Activated CD4-positive, alpha-beta T cell treated with anti-CD3 and anti-CD28 coated beads, Interleukin-2, amount 10 ng/mL, durations not matched to agents 24 days and 14 days (primary cell): Measurements from ENCODE around the gene TSHZ3. TPM values are rescaled to one million over a fixed set of nuclear protein-coding genes. Genes with fewer than 3 reads are reported as not detected.

Experiments used
- DNase-seq: peaks from one replicate; pipeline ENCODE4 v3.0.0; 2022
- H3K27ac Mint-ChIP-seq: one replicate; pipeline ENCODE4 v1.8.0; 2022; ENCODE audit warnings: mild to moderate bottlenecking, mixed read lengths
- H3K27me3 Mint-ChIP-seq: one replicate; pipeline ENCODE4 v1.8.0; 2022; ENCODE audit warnings: mixed read lengths
- H3K36me3 Mint-ChIP-seq: one replicate; pipeline ENCODE4 v1.8.0; 2022; ENCODE audit warnings: low read depth, mild to moderate bottlenecking, mixed read lengths
- H3K4me1 Mint-ChIP-seq: one replicate; pipeline ENCODE4 v1.8.0; 2021; ENCODE audit warnings: mixed read lengths
- H3K4me3 Mint-ChIP-seq: one replicate; pipeline ENCODE4 v1.8.0; 2022; ENCODE audit warnings: mild to moderate bottlenecking, moderate library complexity, mixed read lengths
- H3K9me3 Mint-ChIP-seq: one replicate; pipeline ENCODE4 v1.8.0; 2021; ENCODE audit warnings: mixed read lengths
- intact Hi-C: fragments of 100-400 bp; cut with micrococcal nuclease; formaldehyde crosslinking; loops from one replicate; pipeline ENCODE4 v1.15.1; 2023
- total RNA-seq: library from RNA; stranded (reverse); gene quantifications from 2 replicates; pipeline ENCODE4 v1.2.3, GENCODE V29; 2022

TSHZ3 gene, protein sequence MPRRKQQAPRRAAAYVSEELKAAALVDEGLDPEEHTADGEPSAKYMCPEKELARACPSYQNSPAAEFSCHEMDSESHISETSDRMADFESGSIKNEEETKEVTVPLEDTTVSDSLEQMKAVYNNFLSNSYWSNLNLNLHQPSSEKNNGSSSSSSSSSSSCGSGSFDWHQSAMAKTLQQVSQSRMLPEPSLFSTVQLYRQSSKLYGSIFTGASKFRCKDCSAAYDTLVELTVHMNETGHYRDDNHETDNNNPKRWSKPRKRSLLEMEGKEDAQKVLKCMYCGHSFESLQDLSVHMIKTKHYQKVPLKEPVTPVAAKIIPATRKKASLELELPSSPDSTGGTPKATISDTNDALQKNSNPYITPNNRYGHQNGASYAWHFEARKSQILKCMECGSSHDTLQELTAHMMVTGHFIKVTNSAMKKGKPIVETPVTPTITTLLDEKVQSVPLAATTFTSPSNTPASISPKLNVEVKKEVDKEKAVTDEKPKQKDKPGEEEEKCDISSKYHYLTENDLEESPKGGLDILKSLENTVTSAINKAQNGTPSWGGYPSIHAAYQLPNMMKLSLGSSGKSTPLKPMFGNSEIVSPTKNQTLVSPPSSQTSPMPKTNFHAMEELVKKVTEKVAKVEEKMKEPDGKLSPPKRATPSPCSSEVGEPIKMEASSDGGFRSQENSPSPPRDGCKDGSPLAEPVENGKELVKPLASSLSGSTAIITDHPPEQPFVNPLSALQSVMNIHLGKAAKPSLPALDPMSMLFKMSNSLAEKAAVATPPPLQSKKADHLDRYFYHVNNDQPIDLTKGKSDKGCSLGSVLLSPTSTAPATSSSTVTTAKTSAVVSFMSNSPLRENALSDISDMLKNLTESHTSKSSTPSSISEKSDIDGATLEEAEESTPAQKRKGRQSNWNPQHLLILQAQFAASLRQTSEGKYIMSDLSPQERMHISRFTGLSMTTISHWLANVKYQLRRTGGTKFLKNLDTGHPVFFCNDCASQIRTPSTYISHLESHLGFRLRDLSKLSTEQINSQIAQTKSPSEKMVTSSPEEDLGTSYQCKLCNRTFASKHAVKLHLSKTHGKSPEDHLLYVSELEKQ
- 1.3 and 1.6 TPM in 2 replicates for total RNA-seq

DNA sequence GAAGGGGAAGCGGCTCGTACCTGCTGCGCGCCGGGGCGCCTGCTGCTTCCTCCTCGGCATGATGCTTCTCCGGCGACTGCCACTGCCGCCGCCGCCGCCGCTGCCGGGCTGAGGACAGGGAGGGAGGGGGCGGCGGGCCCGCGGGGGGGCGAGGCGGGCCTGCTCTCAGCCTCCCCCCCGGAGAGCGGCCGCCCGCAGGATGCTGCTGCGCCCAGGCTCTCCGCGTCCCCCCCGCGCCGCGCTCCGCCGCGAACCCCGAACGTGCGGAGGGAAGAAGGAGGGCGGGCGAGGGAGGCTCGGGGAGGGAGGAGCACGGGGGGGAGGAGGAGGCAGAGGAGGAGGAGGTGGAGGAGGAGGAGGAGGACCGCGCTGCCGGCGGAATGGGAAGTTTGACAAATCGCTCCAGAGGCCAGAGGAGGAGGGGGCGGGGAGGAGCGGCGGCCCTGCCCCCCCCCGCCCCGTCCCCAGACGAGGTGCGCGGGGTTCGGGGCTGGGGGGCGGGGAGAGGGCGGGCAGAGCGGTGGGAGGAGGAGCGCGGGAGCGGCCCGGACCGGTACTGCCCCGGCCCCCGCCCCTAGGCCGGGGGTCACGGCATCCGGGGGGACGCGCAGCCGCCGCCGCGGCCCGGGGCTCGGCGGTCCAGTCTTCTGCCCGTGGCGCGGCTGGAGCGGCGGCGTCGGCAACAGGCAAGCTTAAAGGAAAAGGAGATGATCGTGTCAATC is at the start of gene TSHZ3:
TSHZ3 (minus strand) TSS at position 277 of the 722 bp plus-strand sequence; CDS start at position 60, 217 bp downstream.
- peaks cover 25% of the 10 kb centered on the region for H3K4me1 Mint-ChIP-seq
- DNase-seq, result peak; percentile 85
- intact Hi-C loops, result no loop called here
- peaks cover 65% of the 10 kb centered on the region for H3K27me3 Mint-ChIP-seq
- H3K27ac Mint-ChIP-seq, result peak within 1 kb of the TSS; percentile 66
- no peaks in the 10 kb centered on the region for H3K9me3 Mint-ChIP-seq
- H3K36me3 Mint-ChIP-seq, result peaks cover 4% of the 10 kb centered on the region
- peak within 1 kb of the TSS; percentile 87 for H3K4me3 Mint-ChIP-seq

DNA sequence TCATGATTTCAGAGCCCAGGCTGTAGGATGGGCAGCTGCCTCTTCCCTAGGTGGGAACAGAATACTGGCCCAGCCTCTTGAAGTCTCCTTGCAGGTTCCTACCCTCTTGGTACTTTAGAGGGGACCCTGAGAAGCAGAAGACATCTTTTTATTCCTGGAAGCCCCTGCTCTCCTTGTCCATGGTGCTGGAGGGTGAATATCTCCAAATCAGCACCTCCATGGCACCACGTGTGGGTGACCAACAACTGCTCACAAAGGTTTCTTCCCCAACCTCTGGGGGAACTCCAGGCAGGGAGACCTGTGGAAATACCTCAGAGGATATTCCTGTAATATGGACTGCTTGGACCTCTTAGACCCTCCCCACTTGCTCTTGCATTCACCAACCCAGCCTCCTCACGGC is 48.1 kb upstream of the TSHZ3 start:
- no peak overlapping the region for H3K4me3 Mint-ChIP-seq
- intact Hi-C loops, result no loop called here
- no peaks in the 10 kb centered on the region for H3K27me3 Mint-ChIP-seq
- no peaks in the 10 kb centered on the region for H3K4me1 Mint-ChIP-seq
- no peak overlapping the region for H3K27ac Mint-ChIP-seq
- no peaks in the 10 kb centered on the region for H3K36me3 Mint-ChIP-seq
- H3K9me3 Mint-ChIP-seq, result no peaks in the 10 kb centered on the region
- no peak for DNase-seq

DNA sequence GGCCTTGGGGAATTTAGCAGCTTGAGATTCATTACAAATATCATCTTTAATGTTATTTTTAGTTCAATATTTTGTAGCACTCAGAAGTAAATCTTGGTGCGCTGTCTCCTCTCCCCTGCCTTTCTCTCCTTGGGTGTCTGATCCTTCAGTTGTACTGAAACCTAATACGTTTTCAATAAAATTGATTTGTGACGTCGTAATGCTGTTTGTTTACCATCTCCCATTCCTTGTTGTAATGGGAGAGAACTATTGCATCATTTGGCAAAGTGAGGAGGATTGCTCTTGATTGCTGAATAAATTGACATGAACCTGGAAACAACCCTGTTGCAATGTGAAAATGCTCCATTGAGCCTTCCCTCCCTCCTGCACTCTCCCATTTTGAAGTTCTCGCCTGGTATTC is 43.2 kb upstream of the TSHZ3 start:
- intact Hi-C loops, result no loop called here
- H3K27ac Mint-ChIP-seq, result no peak overlapping the region
- H3K9me3 Mint-ChIP-seq, result no peaks in the 10 kb centered on the region
- no peaks in the 10 kb centered on the region for H3K4me1 Mint-ChIP-seq
- H3K36me3 Mint-ChIP-seq, result no peaks in the 10 kb centered on the region
- H3K27me3 Mint-ChIP-seq, result no peaks in the 10 kb centered on the region
- no peak for DNase-seq
- H3K4me3 Mint-ChIP-seq, result no peak overlapping the region

DNA sequence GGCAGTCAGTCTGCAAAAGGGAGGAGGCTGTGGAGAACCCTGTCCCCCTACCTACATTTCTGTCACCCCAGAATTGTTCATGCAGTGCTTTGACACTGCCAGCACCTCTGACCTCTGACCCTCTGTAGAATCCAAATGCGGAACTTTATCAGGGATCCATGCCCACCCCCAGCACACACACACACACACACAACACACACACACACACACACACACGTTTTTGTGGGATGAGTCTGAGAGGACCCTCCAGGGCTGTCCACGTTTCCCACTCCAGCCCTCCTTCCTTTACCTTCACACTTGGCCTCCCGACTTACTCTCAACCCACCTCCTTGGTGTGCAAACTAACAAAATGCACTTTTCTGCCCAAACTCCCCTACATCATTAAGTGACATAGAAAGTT is 42.3 kb upstream of the TSHZ3 start:
- Mint-ChIP-seq H3K27ac (no peak overlapping the region), H3K4me3 (no peak overlapping the region), H3K9me3 (no peaks in the 10 kb centered on the region), H3K4me1 (no peaks in the 10 kb centered on the region), H3K27me3 (no peaks in the 10 kb centered on the region), H3K36me3 (no peaks in the 10 kb centered on the region)
- intact Hi-C loops, result no loop called here
- no peak for DNase-seq

DNA sequence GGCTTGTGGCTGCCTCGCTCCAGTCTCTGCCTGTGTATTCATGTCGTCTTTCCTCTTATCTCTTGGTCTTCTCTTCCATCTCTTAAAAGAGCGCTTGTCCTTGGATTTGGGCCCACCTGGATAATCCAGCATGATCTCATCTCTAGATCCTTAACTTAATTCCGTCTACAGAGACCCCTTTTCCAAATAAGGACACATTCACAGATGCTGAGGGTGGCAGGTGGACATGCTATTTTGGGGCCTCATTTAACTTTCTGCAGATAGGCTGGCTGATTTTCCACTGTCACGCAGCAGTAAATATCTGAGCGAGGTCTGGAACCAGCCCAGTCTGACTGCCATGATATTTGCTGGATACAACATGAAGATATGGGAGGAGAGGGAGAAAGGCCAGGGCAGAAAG is 41.5 kb upstream of the TSHZ3 start:
- Mint-ChIP-seq H3K9me3 (no peaks in the 10 kb centered on the region), H3K36me3 (no peaks in the 10 kb centered on the region), H3K27ac (no peak overlapping the region), H3K4me1 (no peaks in the 10 kb centered on the region), H3K27me3 (no peaks in the 10 kb centered on the region), H3K4me3 (no peak overlapping the region)
- no peak for DNase-seq
- intact Hi-C loops, result no loop called here

DNA sequence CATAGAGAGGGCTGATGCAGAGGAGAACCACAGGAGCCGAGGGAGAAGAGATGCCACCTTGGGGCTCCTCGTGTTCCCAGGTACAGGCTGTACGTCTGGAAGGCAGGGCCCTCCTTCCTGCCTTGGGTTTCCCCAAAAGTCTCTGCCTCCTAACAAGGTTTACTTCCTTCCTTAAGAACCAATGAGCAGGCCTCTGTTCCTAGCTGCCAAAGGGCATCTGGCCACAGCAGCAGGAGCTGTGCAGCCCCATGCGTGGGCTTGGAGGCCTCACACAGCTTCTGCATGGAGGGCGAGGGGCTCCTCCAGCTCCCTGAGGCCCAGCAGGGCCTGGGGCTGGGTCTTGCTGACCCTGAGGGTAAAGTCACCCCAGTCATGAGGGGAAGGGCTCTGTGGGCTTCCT is 40.6 kb upstream of the TSHZ3 start:
- intact Hi-C loops, result no loop called here
- no peaks in the 10 kb centered on the region for H3K4me1 Mint-ChIP-seq
- no peaks in the 10 kb centered on the region for H3K36me3 Mint-ChIP-seq
- DNase-seq, result no peak
- H3K4me3 Mint-ChIP-seq, result no peak overlapping the region
- H3K27ac Mint-ChIP-seq, result no peak overlapping the region
- H3K9me3 Mint-ChIP-seq, result no peaks in the 10 kb centered on the region
- H3K27me3 Mint-ChIP-seq, result no peaks in the 10 kb centered on the region

DNA sequence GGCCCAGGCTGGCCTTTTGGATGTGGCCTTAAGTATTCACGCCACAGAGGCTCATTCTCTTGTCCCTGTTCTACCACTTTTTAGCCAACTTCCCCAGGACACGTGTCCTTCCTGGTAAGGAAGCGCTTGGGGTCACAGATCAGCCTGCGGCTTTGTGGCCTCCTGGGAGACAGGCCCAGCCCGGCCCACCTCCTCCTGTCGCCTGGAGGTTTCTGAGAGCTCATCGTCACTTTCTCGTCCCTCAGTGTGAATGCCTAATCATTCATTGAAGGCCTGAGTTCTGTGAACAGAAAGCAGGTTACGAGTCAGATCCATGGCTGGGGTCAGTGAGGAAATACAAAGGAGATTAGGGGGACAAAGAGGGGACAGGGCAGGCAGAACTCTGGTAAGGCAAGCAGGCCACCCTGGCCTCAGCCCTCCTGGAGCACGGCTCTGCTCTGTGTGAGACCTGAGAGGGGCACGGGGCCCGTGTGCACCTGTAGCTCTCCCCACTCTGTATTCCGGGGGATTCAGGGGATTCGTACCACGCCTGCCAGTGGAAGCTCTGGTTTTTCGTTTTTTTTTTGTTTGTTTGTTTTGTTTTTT is 38.6 kb upstream of the TSHZ3 start:
- Mint-ChIP-seq H3K27me3 (no peaks in the 10 kb centered on the region), H3K4me3 (no peak overlapping the region), H3K9me3 (no peaks in the 10 kb centered on the region), H3K36me3 (no peaks in the 10 kb centered on the region), H3K27ac (no peak overlapping the region), H3K4me1 (no peaks in the 10 kb centered on the region)
- intact Hi-C loops, result no loop called here
- DNase-seq, result no peak

DNA sequence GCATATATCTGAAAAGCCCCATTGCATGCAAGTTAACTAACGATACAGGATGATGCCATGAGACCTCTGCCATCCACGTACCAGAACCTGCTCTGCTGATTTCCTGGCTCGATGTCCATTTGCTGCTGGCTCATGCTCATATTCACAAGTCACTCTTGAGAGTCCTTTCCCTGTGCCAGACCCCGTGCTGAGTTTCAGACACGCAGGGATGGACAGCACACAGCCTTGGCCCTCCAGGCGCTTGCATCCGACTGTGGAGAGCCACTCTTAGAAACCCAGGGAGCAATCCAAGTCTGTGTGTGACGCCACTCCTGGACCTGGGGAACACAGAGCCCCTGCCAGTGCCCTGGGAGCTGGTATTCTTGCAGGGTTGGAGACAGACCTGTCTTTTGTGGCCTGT is 37.6 kb upstream of the TSHZ3 start:
- Mint-ChIP-seq H3K27me3 (no peaks in the 10 kb centered on the region), H3K4me3 (no peak overlapping the region), H3K27ac (no peak overlapping the region), H3K36me3 (no peaks in the 10 kb centered on the region), H3K4me1 (no peaks in the 10 kb centered on the region), H3K9me3 (no peaks in the 10 kb centered on the region)
- intact Hi-C loops, result no loop called here
- DNase-seq, result no peak

DNA sequence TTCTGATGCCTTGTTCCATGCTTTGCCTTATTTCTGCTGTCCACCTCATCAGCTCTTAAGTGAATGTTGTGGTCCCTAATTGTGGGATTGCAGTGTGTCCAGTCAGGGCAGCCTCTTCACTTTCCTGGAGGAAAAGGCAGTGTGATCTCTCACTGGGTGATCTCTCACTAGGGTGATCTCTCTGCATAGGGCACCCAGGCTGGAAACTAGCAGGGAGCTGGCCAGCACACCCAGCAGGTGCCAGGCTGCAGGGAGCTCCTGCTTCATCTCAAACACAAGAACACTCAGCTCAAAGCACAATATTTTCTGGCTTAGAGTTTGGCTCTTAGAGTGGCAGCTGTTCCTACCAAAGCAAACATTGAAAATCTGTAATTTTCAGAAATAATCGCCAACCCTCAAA is 36.5 kb upstream of the TSHZ3 start:
- Mint-ChIP-seq H3K4me3 (no peak overlapping the region), H3K27me3 (no peaks in the 10 kb centered on the region), H3K9me3 (no peaks in the 10 kb centered on the region), H3K27ac (no peak overlapping the region), H3K36me3 (no peaks in the 10 kb centered on the region), H3K4me1 (no peaks in the 10 kb centered on the region)
- intact Hi-C loops, result no loop called here
- DNase-seq, result no peak

DNA sequence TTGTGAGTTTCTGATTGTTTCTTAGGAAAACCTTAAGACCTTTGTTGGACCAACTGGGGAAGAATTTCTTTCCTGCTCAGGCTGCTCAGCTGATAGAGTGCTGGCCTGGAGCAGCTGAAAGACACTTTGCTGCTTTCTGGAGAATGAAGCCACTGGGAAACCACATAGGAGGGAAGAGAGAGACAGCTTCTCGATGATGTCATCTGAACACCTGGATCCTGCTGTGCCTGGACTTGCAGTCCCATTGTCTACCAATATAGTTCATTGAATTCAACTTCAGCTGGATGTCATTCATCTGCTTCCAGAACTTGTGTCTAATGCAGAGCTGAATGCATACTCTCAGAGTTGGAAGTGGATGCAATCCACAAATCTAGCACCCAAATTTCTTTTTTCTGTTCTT is 34.3 kb upstream of the TSHZ3 start:
- intact Hi-C loops, result no loop called here
- no peaks in the 10 kb centered on the region for H3K9me3 Mint-ChIP-seq
- H3K4me3 Mint-ChIP-seq, result no peak overlapping the region
- H3K4me1 Mint-ChIP-seq, result no peaks in the 10 kb centered on the region
- DNase-seq, result no peak
- H3K36me3 Mint-ChIP-seq, result no peaks in the 10 kb centered on the region
- H3K27me3 Mint-ChIP-seq, result no peaks in the 10 kb centered on the region
- no peak overlapping the region for H3K27ac Mint-ChIP-seq

DNA sequence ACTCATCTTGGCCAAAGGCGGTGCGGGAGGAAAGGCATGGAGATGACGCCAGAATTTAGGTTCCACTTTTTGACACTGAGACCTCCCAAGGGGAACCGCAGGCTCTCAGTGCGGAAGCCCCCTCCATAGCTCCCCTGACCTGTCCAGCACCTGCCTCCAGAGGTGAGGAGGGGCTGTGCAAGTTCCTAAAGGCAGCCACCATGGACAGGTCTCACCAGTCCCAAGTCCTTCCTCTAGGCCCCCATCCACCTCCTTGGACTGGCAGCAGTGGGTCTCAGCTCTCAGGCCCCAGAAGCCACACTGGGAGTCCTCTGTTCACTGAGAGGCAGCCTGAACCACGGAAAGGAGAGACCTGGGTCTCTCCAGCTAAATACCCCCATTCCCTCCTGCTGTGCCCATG is 31.6 kb upstream of the TSHZ3 start:
- H3K4me1 Mint-ChIP-seq, result no peaks in the 10 kb centered on the region
- H3K9me3 Mint-ChIP-seq, result no peaks in the 10 kb centered on the region
- H3K27me3 Mint-ChIP-seq, result no peaks in the 10 kb centered on the region
- DNase-seq, result no peak
- no peak overlapping the region for H3K4me3 Mint-ChIP-seq
- intact Hi-C loops, result no loop called here
- H3K27ac Mint-ChIP-seq, result no peak overlapping the region
- no peaks in the 10 kb centered on the region for H3K36me3 Mint-ChIP-seq

DNA sequence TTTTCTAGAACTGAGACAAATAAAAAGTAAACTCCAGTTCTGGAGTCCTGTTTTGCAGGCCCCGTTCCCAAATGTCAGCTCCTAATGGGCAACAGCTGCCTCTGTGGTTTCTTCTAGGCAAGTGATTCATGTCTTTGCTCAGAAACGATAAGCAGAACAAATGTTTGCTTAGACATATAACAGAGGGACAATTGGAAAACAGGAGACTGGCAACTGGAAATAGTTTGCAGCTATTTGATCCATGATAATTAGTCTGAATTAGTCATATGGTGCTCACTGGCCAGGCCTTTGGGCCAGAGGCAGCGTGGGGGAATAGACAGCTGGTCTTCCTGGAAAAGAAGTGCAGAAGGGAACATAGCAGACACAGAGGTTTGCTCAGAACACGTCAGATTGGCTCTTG is 29.2 kb upstream of the TSHZ3 start:
- no peak for DNase-seq
- Mint-ChIP-seq H3K27ac (no peak overlapping the region), H3K36me3 (no peaks in the 10 kb centered on the region), H3K27me3 (peaks cover 3% of the 10 kb centered on the region), H3K9me3 (no peaks in the 10 kb centered on the region), H3K4me1 (no peaks in the 10 kb centered on the region), H3K4me3 (no peak overlapping the region)
- intact Hi-C loops, result no loop called here

DNA sequence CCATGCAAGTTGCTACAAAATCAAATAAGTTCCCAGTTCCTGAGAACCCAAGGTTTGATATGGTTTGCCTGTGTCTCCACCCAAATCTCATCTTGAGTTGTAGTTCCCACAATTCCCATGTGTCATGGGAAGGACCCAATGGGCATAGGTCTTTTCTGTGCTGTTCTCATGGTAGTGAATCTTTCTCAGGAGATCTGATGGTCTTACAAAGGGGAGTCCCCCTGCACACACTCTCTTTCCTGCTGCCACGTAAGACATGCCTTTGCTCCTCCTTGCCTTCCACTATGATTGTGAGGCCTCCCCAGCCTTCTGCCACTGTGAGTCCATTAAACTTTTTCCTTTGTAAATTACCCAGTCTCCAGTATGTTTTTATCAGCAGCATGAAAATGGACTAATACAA is 28.5 kb upstream of the TSHZ3 start:
- Mint-ChIP-seq H3K27ac (no peak overlapping the region), H3K36me3 (no peaks in the 10 kb centered on the region), H3K4me1 (peaks cover 2% of the 10 kb centered on the region), H3K27me3 (peaks cover 3% of the 10 kb centered on the region), H3K9me3 (no peaks in the 10 kb centered on the region), H3K4me3 (no peak overlapping the region)
- no peak for DNase-seq
- intact Hi-C loops, result no loop called here
